Spinal cord (tissue), 10 donors: ENCODE data around the gene RSPO4. TPM values are rescaled to one million over a fixed set of nuclear protein-coding genes. Genes with fewer than 3 reads are reported as not detected.
"Not testable (repeated sequence)": the region's sequence is repeated elsewhere in the genome, so short reads cannot be mapped to it uniquely, and the experiment has no call there.

Experiments
- DNase-seq, 6 donors: peaks; one replicate each; pipeline versions ENCODE4 v3.0.0 to v3.0.0-alpha.2; 2013 to 2015; ENCODE audit warnings: low spot score in 6 of 6, low read depth in 4 of 6
- H3K27ac ChIP-seq: one replicate; pipeline ENCODE4 v1.5.1; 2013; ENCODE audit warnings: low read depth, low read length, control low read depth
- H3K27me3 ChIP-seq: one replicate; pipeline ENCODE4 v1.6.1; 2013; ENCODE audit warnings: low read length; ENCODE audit not compliant: control insufficient read depth, insufficient read depth
- H3K36me3 ChIP-seq: one replicate; pipeline ENCODE4 v1.6.1; 2013; ENCODE audit warnings: low read length; ENCODE audit not compliant: control insufficient read depth, insufficient read depth
- H3K4me1 ChIP-seq: one replicate; pipeline ENCODE4 v1.6.1; 2013; ENCODE audit warnings: low read length; ENCODE audit not compliant: control insufficient read depth, insufficient read depth
- H3K4me3 ChIP-seq: one replicate; pipeline ENCODE4 v1.5.1; 2013; ENCODE audit warnings: low read depth, low read length, control low read depth
- H3K9me3 ChIP-seq: one replicate; pipeline ENCODE4 v1.6.1; 2013; ENCODE audit warnings: low read length; ENCODE audit not compliant: control insufficient read depth, insufficient read depth
- WGBS: methylation state at CpG from one replicate; pipeline ENCODE4 v1.1.5; 2013; ENCODE audit warnings: missing lambda C conversion rate; ENCODE audit not compliant: insufficient coverage; 5-methylcytosine and 5-hydroxymethylcytosine counted together
- polyA plus RNA-seq, 2 donors: library from polyadenylated mRNA; unstranded; fragments of 120-200 nt; gene quantifications; one replicate each; pipeline ENCODE4 v1.2.1, GENCODE V29; 2013; ENCODE audit not compliant: insufficient read length in 2 of 2
- total RNA-seq, 2 donors: library from RNA; depleted of rRNA in 1 of 2; stranded (reverse); fragments of 120-200 nt in 1 of 2; fragments of >200 nt in 1 of 2; gene quantifications; one replicate each; pipeline versions ENCODE4 v1.2.3 to v1.2.4, GENCODE V29; 2013 to 2014
- donor health status: healthy.

The RSPO4 gene
- total and polyA plus RNA-seq, 4 donors = 0.39 to 7.8 (median 4.2) TPM

- no peak overlapping the region for H3K4me3 ChIP-seq
- no CpG with 5 or more reads among the region's 7 CpGs for WGBS
- no peak for DNase-seq
Observed at GRCh38 chr20:1029980-1030379, 27.9 kb upstream of the RSPO4 start.

DNA sequence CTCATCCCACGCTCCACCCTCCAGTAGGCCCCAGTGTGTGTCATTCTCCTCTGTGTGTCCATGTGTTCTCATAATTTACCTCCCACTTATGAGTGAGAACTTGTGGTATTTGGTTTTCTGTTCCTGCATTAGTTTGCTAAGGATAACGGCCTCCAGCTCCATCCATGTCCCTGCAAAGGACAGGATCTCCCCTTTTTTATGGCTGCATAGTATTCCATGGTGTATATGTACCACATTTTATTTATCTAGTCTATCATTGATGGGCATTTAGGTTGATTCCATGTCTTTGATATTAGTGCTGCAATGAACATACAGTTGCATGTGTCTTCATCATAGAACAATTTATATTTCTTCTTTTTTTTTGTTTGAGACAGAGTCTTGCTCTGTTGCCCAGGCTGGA is 24.1 kb upstream of the RSPO4 start:
- not testable (repeated sequence) for H3K27ac ChIP-seq, H3K36me3 ChIP-seq, H3K4me1 ChIP-seq, H3K27me3 ChIP-seq, H3K9me3 ChIP-seq, DNase-seq, H3K4me3 ChIP-seq
- WGBS = no CpG with 5 or more reads among the region's 2 CpGs

More at GRCh38 chr20:1029980-1030379, 27.9 kb upstream of the RSPO4 start:
- H3K4me1 ChIP-seq = no peaks in the 10 kb centered on the region
- H3K36me3 ChIP-seq = no peaks in the 10 kb centered on the region
- H3K27ac ChIP-seq = no peak overlapping the region
- no peaks in the 10 kb centered on the region for H3K9me3 ChIP-seq
- no peaks in the 10 kb centered on the region for H3K27me3 ChIP-seq

- Histone ChIP-seq H3K9me3 (no peaks in the 10 kb centered on the region), H3K4me3 (no peak overlapping the region), H3K4me1 (no peaks in the 10 kb centered on the region), H3K36me3 (no peaks in the 10 kb centered on the region), H3K27ac (no peak overlapping the region), H3K27me3 (no peaks in the 10 kb centered on the region)
- no peak for DNase-seq
Observed at GRCh38 chr20:1022871-1023270, 20.8 kb upstream of the RSPO4 start.

DNA sequence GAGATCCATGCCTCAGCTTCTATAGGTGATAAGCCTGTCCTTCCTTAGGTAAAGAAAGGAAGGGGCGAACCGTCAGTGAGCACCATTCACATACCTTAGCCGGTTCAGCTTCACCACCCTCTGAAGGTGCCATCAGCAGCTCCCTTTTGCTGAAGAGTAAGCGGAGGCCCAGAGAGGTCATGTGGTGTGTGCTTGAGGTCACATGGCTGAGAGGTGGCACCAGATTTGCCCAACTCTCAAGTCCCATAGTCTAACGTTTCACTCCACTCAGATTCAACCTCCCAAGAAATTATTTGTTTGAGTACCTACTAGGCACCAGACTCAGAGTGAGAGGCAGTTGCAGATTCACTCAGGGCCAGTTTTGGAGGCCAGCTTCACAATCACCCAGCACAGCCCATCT is 18.5 kb upstream of the RSPO4 start:
- Histone ChIP-seq H3K4me3 (no peak overlapping the region), H3K36me3 (no peaks in the 10 kb centered on the region), H3K27me3 (no peaks in the 10 kb centered on the region), H3K9me3 (no peaks in the 10 kb centered on the region), H3K4me1 (no peaks in the 10 kb centered on the region), H3K27ac (no peak overlapping the region)
- no CpG with 5 or more reads among the region's 5 CpGs for WGBS
- no peak for DNase-seq

DNA sequence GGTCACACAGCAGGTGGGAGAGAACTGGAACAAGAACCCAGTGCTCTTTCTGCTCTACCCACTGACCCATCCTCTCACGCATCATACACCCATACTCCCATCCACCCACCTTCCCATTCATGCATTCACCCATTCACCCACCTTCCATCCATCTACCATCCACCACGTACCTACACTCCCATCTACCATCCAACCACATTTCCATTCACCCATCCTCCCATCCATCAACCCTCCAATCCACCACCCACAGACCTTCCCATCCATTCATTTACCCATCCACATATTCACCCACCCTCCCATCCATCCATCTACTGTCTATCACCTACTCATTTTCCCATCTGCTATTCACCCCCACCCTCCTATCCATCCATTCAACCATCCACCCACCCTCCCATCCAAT is 17.2 kb upstream of the RSPO4 start:
- no peaks in the 10 kb centered on the region for H3K36me3 ChIP-seq
- WGBS = 47% methylated on average over 2 of the region's 2 CpGs
- H3K27ac ChIP-seq = no peak overlapping the region

GRCh38 chr20:1017677-1018076 is 15.6 kb upstream of the RSPO4 start:
- Histone ChIP-seq H3K36me3 (no peaks in the 10 kb centered on the region), H3K4me1 (no peaks in the 10 kb centered on the region)
- 100% methylated on average over 2 of the region's 5 CpGs for WGBS

More for the DNA sequence above, 17.2 kb upstream of the RSPO4 start:
- H3K4me3 ChIP-seq = no peak overlapping the region
- H3K4me1 ChIP-seq = no peaks in the 10 kb centered on the region
- H3K9me3 ChIP-seq = no peaks in the 10 kb centered on the region
- no peaks in the 10 kb centered on the region for H3K27me3 ChIP-seq
- no peak for DNase-seq

GRCh38 chr20:1015181-1015580 is 13.1 kb upstream of the RSPO4 start:
- Histone ChIP-seq H3K36me3 (no peaks in the 10 kb centered on the region), H3K4me1 (no peaks in the 10 kb centered on the region), H3K9me3 (no peaks in the 10 kb centered on the region), H3K27ac (no peak overlapping the region), H3K4me3 (no peak overlapping the region), H3K27me3 (no peaks in the 10 kb centered on the region)
- DNase-seq = no peak
- 86% methylated on average over 1 of the region's 1 CpG for WGBS

More at GRCh38 chr20:1017677-1018076, 15.6 kb upstream of the RSPO4 start:
- H3K27ac ChIP-seq = no peak overlapping the region
- H3K4me3 ChIP-seq = no peak overlapping the region
- no peaks in the 10 kb centered on the region for H3K9me3 ChIP-seq
- no peak for DNase-seq
- no peaks in the 10 kb centered on the region for H3K27me3 ChIP-seq

DNA sequence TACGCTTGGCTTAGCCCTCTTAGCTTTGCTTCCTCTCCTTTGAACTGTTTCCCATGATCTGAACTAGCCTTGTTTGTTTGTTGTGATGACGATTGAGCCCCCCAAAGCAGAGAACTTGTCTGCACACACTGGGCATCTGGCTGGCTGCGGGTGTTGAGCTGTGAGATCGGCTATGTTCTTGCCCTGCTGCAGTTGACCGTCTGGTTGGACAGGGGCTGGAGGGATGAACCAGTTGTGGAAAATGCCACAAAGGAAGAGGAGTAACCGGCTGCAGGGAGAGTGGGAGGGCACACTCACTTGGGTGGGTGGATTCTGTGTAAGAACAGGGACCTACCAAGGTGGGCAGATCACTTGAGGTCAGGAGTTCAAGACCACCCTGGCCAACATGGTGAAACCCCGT is 12.4 kb upstream of the RSPO4 start:
- no peaks in the 10 kb centered on the region for H3K4me1 ChIP-seq
- H3K27me3 ChIP-seq = no peaks in the 10 kb centered on the region
- H3K27ac ChIP-seq = no peak overlapping the region
- H3K4me3 ChIP-seq = no peak overlapping the region
- H3K36me3 ChIP-seq = no peaks in the 10 kb centered on the region
- no peak for DNase-seq
- WGBS = 89% methylated on average over 4 of the region's 7 CpGs
- H3K9me3 ChIP-seq = no peaks in the 10 kb centered on the region

DNA sequence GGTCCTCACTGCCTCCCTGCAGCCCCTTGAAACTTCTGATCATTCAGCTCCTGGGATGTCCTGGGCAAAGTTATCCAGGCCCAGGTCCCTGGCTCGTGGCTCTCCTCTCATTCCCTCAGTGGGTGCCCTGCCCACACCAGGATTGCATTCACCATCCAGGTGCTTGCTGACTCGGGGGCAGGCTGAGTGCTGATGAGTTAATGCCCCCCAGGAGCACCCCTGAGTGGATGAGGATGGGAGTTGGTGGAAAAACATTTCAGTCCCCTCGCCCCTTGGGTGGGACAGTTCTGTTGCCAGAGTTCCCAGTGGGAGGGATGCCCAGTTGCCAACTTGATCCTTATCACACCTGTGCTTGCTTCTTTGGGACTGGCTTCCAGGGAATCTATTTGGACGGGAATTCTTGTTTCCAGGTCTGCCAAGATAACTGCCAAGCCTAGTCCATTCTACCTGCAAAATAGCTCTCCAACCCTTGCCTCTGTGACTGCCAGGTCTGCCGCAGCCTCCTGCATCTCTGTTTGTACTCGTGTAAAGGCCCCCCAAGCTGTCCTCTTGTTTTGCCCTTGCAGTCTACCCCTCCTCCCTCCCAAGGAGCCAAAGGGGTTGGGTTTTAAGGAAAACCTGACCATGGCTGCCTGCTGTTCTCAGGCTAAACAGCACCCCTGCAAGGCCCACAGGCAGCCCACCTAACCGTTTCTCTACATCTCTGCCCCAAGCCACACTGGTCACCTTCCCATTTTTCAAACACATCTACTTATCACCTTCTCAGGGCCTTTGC is 11.6 kb upstream of the RSPO4 start:
- Histone ChIP-seq H3K36me3 (no peaks in the 10 kb centered on the region), H3K4me3 (no peak overlapping the region), H3K27ac (no peak overlapping the region), H3K4me1 (no peaks in the 10 kb centered on the region), H3K27me3 (no peaks in the 10 kb centered on the region), H3K9me3 (no peaks in the 10 kb centered on the region)
- DNase-seq = no peak
- WGBS = 70% methylated on average over 6 of the region's 7 CpGs

GRCh38 chr20:1012359-1013168 is 10.5 kb upstream of the RSPO4 start:
- Histone ChIP-seq H3K36me3 (no peaks in the 10 kb centered on the region), H3K4me1 (no peaks in the 10 kb centered on the region), H3K9me3 (no peaks in the 10 kb centered on the region), H3K4me3 (no peak overlapping the region), H3K27me3 (no peaks in the 10 kb centered on the region), H3K27ac (no peak overlapping the region)
- WGBS = 64% methylated on average over 6 of the region's 10 CpGs
- DNase-seq = no peak
